Body of pancreas (tissue), 4 donors: ENCODE data around the gene NFRKB. TPM values are rescaled to one million over a fixed set of nuclear protein-coding genes. Genes with fewer than 3 reads are reported as not detected.

Experiments
- ATAC-seq: fragments of 150-250 bp; one replicate; pipeline ENCODE4 v1.9.1; 2016
- DNase-seq, 4 donors: peaks; one replicate each; pipeline ENCODE4 v3.0.0-alpha.2; 2019
- H3K27ac ChIP-seq, 4 donors: fragments of 200-600 bp; sonication (generic); 1 replicate in 3 of 4; 2 replicates in 1 of 4; pipeline versions ENCODE4 v1.5.1 to v1.6.1; 2016 to 2019; ENCODE audit warnings: mild to moderate bottlenecking in 1 of 4, mixed read lengths in 1 of 4, moderate library complexity in 1 of 4
- H3K27me3 ChIP-seq, 2 donors: fragments of 200-600 bp; sonication (generic); one replicate each; pipeline ENCODE4 v1.6.0; 2016; ENCODE audit warnings: mild to moderate bottlenecking in 1 of 2
- H3K36me3 ChIP-seq, 2 donors: fragments of 200-600 bp; sonication (generic); replicated peaks in 1 of 2; 2 replicates each; pipeline ENCODE4 v1.5.1; 2016; ENCODE audit warnings: low read depth in 2 of 2; ENCODE audit not compliant: insufficient read depth in 1 of 2
- H3K4me1 ChIP-seq: fragments of 200-600 bp; sonication (generic); one replicate; pipeline ENCODE4 v1.6.0; 2016
- H3K4me3 ChIP-seq, 2 donors: fragments of 200-600 bp; sonication (generic); 1 replicate in 1 of 2; 2 replicates in 1 of 2; pipeline ENCODE4 v1.5.1; 2016 to 2019
- H3K9me3 ChIP-seq, 3 donors: fragments of 200-600 bp; sonication (generic); 1 replicate in 2 of 3; 2 replicates in 1 of 3; pipeline ENCODE4 v1.5.1; 2016
- POLR2A ChIP-seq, 3 donors: fragments of 450-650 bp; IDR thresholded peaks; one replicate each; pipeline ENCODE4 v1.6.1; 2016; ENCODE audit warnings: antibody characterized with exemption in 3 of 3, mild to moderate bottlenecking in 2 of 3
- WGBS, 2 donors: methylation state at CpG; one replicate each; pipeline ENCODE4 v1.1.5; 2017; 5-methylcytosine and 5-hydroxymethylcytosine counted together
- intact Hi-C: fragments of 100-400 bp; cut with DNase I; formaldehyde crosslinking; loops from one replicate; pipeline ENCODE4 v1.15.1; 2023
- total RNA-seq, 2 donors: library from RNA; depleted of rRNA; stranded (reverse); fragments of >200 nt; gene quantifications; one replicate each; pipeline ENCODE4 v1.1.0, GENCODE V29; 2016
- TF ChIP-seq, protein P1 (sequence below), 7 experiments: fragments of 450-650 bp in 4 of 7; fragments of 200-600 bp in 3 of 7; sonication (generic) in 3 of 7; IDR thresholded peaks; one replicate each; pipeline ENCODE4 v1.5.1; 2016 to 2019; ENCODE audit warnings: antibody characterized with exemption in 7 of 7

Gene NFRKB
- total RNA-seq, 2 donors from 2014 or later, result 29.8 to 31.6 TPM

- intact Hi-C loops, result no loop called here
- ATAC-seq (no peak), DNase-seq (no peak)
- Histone ChIP-seq H3K27ac (no peak overlapping the region), H3K36me3 (peaks cover 0 to 14% of the 10 kb centered on the region in 2 donors), H3K4me1 (no peaks in the 10 kb centered on the region), H3K4me3 (no peak overlapping the region), H3K27me3 (no peaks in the 10 kb centered on the region), H3K9me3 (no peaks in the 10 kb centered on the region)
- TF ChIP-seq, protein P1, sequence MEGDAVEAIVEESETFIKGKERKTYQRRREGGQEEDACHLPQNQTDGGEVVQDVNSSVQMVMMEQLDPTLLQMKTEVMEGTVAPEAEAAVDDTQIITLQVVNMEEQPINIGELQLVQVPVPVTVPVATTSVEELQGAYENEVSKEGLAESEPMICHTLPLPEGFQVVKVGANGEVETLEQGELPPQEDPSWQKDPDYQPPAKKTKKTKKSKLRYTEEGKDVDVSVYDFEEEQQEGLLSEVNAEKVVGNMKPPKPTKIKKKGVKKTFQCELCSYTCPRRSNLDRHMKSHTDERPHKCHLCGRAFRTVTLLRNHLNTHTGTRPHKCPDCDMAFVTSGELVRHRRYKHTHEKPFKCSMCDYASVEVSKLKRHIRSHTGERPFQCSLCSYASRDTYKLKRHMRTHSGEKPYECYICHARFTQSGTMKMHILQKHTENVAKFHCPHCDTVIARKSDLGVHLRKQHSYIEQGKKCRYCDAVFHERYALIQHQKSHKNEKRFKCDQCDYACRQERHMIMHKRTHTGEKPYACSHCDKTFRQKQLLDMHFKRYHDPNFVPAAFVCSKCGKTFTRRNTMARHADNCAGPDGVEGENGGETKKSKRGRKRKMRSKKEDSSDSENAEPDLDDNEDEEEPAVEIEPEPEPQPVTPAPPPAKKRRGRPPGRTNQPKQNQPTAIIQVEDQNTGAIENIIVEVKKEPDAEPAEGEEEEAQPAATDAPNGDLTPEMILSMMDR (IDR thresholded peaks at IDR 0.05), result no peak
- TF ChIP-seq POLR2A (IDR thresholded peaks at IDR 0.05), result no peak
- WGBS, 2 donors, result 65% methylated on average over 3 of the region's 3 CpGs
Measured at GRCh38 chr11:129911298-129911697, 15.9 kb upstream of the NFRKB start.

GRCh38 chr11:129910360-129910759, 15.0 kb upstream of the NFRKB start:
- intact Hi-C loops, result no loop called here
- H3K9me3 ChIP-seq, result no peaks in the 10 kb centered on the region
- H3K36me3 ChIP-seq, result peaks cover 0 to 10% of the 10 kb centered on the region in 2 donors
- no peaks in the 10 kb centered on the region for H3K27me3 ChIP-seq
- DNase-seq, result no peak
- no peaks in the 10 kb centered on the region for H3K4me1 ChIP-seq
- no peak overlapping the region for H3K4me3 ChIP-seq
- no peak overlapping the region for H3K27ac ChIP-seq
- TF ChIP-seq POLR2A (IDR thresholded peaks at IDR 0.05), result no peak
- TF ChIP-seq, protein P1 (IDR thresholded peaks at IDR 0.05), result no peak
- ATAC-seq, result no peak
- WGBS, 2 donors, result 92 to 93% methylated on average over 7 of the region's 7 CpGs

DNA sequence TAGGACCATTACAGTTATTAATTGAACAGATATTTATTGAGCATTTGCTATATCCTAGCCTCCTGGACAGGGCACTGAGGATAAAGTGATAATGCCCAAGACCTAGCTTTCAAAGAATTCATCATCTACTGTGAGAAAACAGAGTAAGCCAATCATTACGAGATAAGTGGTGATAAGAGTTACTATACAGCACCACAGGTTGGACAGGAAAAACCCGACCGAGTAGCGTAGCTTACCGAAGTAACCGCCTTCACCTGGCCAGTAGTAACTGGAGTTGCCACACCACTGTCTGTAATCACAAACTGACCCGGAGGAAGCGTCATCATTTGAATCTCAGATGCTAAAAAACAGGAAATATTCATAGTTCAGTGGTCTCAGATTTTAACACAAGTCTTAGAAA, 10.0 kb upstream of the NFRKB start:
- no peak for ATAC-seq

GRCh38 chr11:129896062-129896461, 684 bp upstream of the NFRKB start:
- H3K27ac ChIP-seq, result peak overlapping the region in 3 of 4 donors; percentile 75 to 78 (median 77)
- no peaks in the 10 kb centered on the region for H3K27me3 ChIP-seq
- H3K36me3 ChIP-seq, result peaks cover 0 to 6% of the 10 kb centered on the region in 2 donors
- TF ChIP-seq POLR2A (IDR thresholded peaks at IDR 0.05), result no peak
- TF ChIP-seq, protein P1 (IDR thresholded peaks at IDR 0.05), result no peak
- DNase-seq (peak in 1 of 4 donors; percentile 8), ATAC-seq (no peak)
- peak overlapping the region in 1 of 2 donors; percentile 79 for H3K4me3 ChIP-seq
- H3K4me1 ChIP-seq, result peaks cover 11% of the 10 kb centered on the region
- 62 to 71% methylated on average over 9 of the region's 9 CpGs for WGBS, 2 donors
- intact Hi-C loops, result no loop called here
- H3K9me3 ChIP-seq, result no peaks in the 10 kb centered on the region

More for the DNA sequence above, 10.0 kb upstream of the NFRKB start:
- no peak for DNase-seq
- Histone ChIP-seq H3K27ac (no peak overlapping the region), H3K27me3 (no peaks in the 10 kb centered on the region), H3K9me3 (no peaks in the 10 kb centered on the region), H3K4me1 (no peaks in the 10 kb centered on the region), H3K4me3 (no peak overlapping the region), H3K36me3 (peaks cover 0 to 2% of the 10 kb centered on the region in 2 donors)
- no peak for TF ChIP-seq POLR2A (IDR thresholded peaks at IDR 0.05)
- TF ChIP-seq, protein P1 (IDR thresholded peaks at IDR 0.05), result no peak
- intact Hi-C loops, result no loop called here
- WGBS, 2 donors, result 80 to 94% methylated on average over 8 of the region's 8 CpGs
